Vein endothelial cell (primary cell): Measurements from ENCODE around the gene RDH16. TPM values are rescaled to one million over a fixed set of nuclear protein-coding genes. Genes with fewer than 3 reads are reported as not detected.

Experiments
- total RNA-seq: library from RNA; depleted of rRNA; stranded (reverse); fragments of >200 nt; gene quantifications from 2 replicates; pipeline ENCODE4 v1.2.3, GENCODE V29; 2012

The RDH16 gene
- total RNA-seq: under 0.01 TPM in 1 of 2 replicates, not detected in the other

GRCh38 chr12:56957229-56958052 lies at the start of gene RDH16:
Gene RDH16, minus strand, starts transcription at chr12:56957608. Its CDS starts 146 bp downstream, at chr12:56957462.

GRCh38 chr12:57005980-57006808 lies 48.8 kb upstream of the RDH16 start, which contains the start of gene ZBTB39:
Gene ZBTB39, minus strand, starts transcription at chr12:57006546. Its CDS starts 1,629 bp downstream, at chr12:57004917.

GRCh38 chr12:56933826-56934625 lies 23.4 kb downstream of the RDH16 start, which contains the start of gene SDR9C7:
Gene SDR9C7, minus strand, starts transcription at chr12:56934408. Its CDS starts 147 bp downstream, at chr12:56934261.

Other genes starting within 250 kb of the RDH16 start
- 1,082 and 1,143 TPM in 2 replicates for gene NACA, start 232.3 kb downstream of the RDH16 start, total RNA-seq
- gene PRIM1, start 205.3 kb downstream of the RDH16 start, total RNA-seq: 9.1 and 14.4 TPM in 2 replicates
- under 0.01 TPM in 1 of 2 replicates, not detected in the other for gene HSD17B6, start 194.3 kb downstream of the RDH16 start, total RNA-seq
- not detected in 2 replicates for gene SDR9C7, start 23.2 kb downstream of the RDH16 start, total RNA-seq
- gene ZBTB39, start 48.9 kb upstream of the RDH16 start, total RNA-seq: 11.5 and 12.1 TPM in 2 replicates
- gene TAC3, start 58.9 kb upstream of the RDH16 start, total RNA-seq: not detected in 2 replicates
- gene MYO1A, start 92.5 kb upstream of the RDH16 start, total RNA-seq: under 0.01 TPM in 1 of 2 replicates, not detected in the other
- gene NEMP1, start 121.2 kb upstream of the RDH16 start, total RNA-seq: 5.9 and 10.7 TPM in 2 replicates
- 12.0 and 18.9 TPM in 2 replicates for gene NAB2, start 131.5 kb upstream of the RDH16 start, total RNA-seq
- gene STAT6, start 153.8 kb upstream of the RDH16 start, total RNA-seq: 96.0 and 100 TPM in 2 replicates
- 1.6 and 4.6 TPM in 2 replicates for gene LRP1, start 170.9 kb upstream of the RDH16 start, total RNA-seq
- gene LRP1-AS, start 190.0 kb upstream of the RDH16 start, total RNA-seq: not detected in 2 replicates